ENCODE data around the gene OR7D2. TPM values are rescaled to one million over a fixed set of nuclear protein-coding genes. Genes with fewer than 3 reads are reported as not detected.

Gene OR7D2
- total RNA-seq, 2 experiments from 2014 or later = 0.05 to 0.09 TPM

DNA sequence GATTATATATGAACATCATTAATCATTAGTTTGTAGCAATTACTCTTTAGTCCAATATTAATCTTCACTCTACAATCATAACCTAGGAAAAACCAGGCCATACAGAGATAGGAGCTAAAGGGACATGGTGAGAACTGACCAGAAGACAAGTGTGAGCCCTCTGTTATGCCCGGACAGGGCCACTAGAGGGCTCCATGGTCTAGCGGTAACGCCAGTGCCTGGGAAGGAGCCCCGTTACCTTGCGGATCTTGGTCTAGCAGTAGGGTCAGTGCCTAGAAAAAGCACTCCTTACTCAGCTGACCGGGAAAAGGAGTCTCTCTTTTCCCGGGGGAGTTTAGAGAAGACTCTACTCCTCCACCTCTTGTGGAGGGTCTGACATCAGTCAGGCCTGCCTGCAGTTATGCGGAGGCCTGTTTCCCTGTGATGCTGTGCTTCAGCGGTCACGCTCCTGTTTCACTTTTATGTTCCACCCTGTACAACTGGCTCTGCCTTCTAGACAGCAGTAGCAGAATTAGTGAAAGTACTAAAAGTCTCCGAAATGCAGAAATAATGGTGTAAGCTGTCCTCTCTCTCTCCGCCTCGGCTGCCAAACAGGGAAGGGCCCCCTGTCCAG is 26.8 kb downstream of the OR7D2 start:
- no peaks in the 10 kb centered on the region for H3K4me1 Mint-ChIP-seq
- intact Hi-C loops (cut with DNase I, micrococcal nuclease) = loop anchor here (1.0 to 10.0 kb wide), 8 partner anchors 68 to 797 kb away; partner anchors contain the start of genes ZNF266 (in 1 of the 2) and ZNF561 (in 1 of the 2)
- peaks cover 9% of the 10 kb centered on the region for H3K27me3 Mint-ChIP-seq
- H3K36me3 Mint-ChIP-seq (ENCODE audit: low read depth) = no peaks in the 10 kb centered on the region
- ATAC-seq (peak; percentile 75), DNase-seq (peak; percentile 79)
- no peak overlapping the region for H3K4me3 Mint-ChIP-seq
- no peak overlapping the region for H3K27ac Mint-ChIP-seq
- CTCF ChIA-PET = interaction anchor here (0.6 to 1.2 kb wide), 7 partner anchors 9 to 593 kb away, joined by 3 to 5 read pairs (median 4); partner anchors contain the start of gene ZNF266
- POLR2A ChIA-PET = no interaction called here
- no peaks in the 10 kb centered on the region for H3K9me3 Mint-ChIP-seq (ENCODE audit: low read depth)

GRCh38 chr19:9219489-9219888 is 40.7 kb downstream of the OR7D2 start, which contains the start of gene OR7D4:
Gene OR7D4 (minus strand): TSS chr19:9219589. CDS start chr19:9214837, 4,752 bp downstream.
- ATAC-seq = no peak

More at GRCh38 chr19:9219489-9219888, 40.7 kb downstream of the OR7D2 start, which contains the start of gene OR7D4:
- H3K27ac Mint-ChIP-seq = no peak within 1 kb of the TSS
- intact Hi-C loops (cut with DNase I, micrococcal nuclease) = no loop called here
- no peaks in the 10 kb centered on the region for H3K4me1 Mint-ChIP-seq
- H3K4me3 Mint-ChIP-seq = no peak within 1 kb of the TSS
- H3K9me3 Mint-ChIP-seq (ENCODE audit: low read depth) = peaks cover 4% of the 10 kb centered on the region
- POLR2A ChIA-PET = no interaction called here
- DNase-seq = no peak
- peaks cover 9% of the 10 kb centered on the region for H3K27me3 Mint-ChIP-seq
- CTCF ChIA-PET = no interaction called here
- no peaks in the 10 kb centered on the region for H3K36me3 Mint-ChIP-seq (ENCODE audit: low read depth)

Other genes with a start within 250 kb of the OR7D2 start
- gene MUC16, start 168.6 kb upstream of the OR7D2 start, total RNA-seq = not detected
- not detected for gene OR1M1, start 91.9 kb upstream of the OR7D2 start, total RNA-seq
- gene OR7G2, start 71.5 kb upstream of the OR7D2 start, total RNA-seq = not detected
- gene OR7G1, start 63.2 kb upstream of the OR7D2 start, total RNA-seq = not detected
- not detected for gene OR7G3, start 52.0 kb upstream of the OR7D2 start, total RNA-seq
- gene ZNF317, start 38.6 kb upstream of the OR7D2 start, total RNA-seq = 10 to 100 TPM; 39.0 to 39.8 TPM
- gene OR7D4, start 40.6 kb downstream of the OR7D2 start, total RNA-seq = not detected
- not detected for gene OR7E24, start 72.0 kb downstream of the OR7D2 start, total RNA-seq
- 1 to 10 TPM; 6.7 to 7.1 TPM for gene ZNF699, start 130.9 kb downstream of the OR7D2 start, total RNA-seq
- 10 to 100 TPM; 11.7 to 13.0 TPM for gene ZNF559, start 145.2 kb downstream of the OR7D2 start, total RNA-seq
- 1 to 10 TPM in 1 of 2 experiments, under 1 TPM in 1; 0.94 to 1.0 TPM for gene ZNF177, start 184.0 kb downstream of the OR7D2 start, total RNA-seq

Measured in activated CD4-positive, alpha-beta T cell treated with anti-CD3 and anti-CD28 coated beads for 36 hours (primary cell).